OCI-LY1 (cell line): ENCODE measurements around the gene SREBF1.

Source experiments
- H2AFZ ChIP-seq: fragments of 200-600 bp; sonication (generic), shearing (Covaris generic); 2 replicates; pipeline ENCODE4 v1.6.0; 2014; ENCODE audit warnings: antibody characterized with exemption, mild to moderate bottlenecking, low read length
- H3F3A ChIP-seq: fragments of 200-600 bp; sonication (generic), shearing (Covaris generic); 2 replicates; pipeline ENCODE4 v1.6.0; 2014; ENCODE audit warnings: mild to moderate bottlenecking, antibody characterized with exemption, low read length, moderate library complexity; ENCODE audit not compliant: insufficient read depth
- H3K27ac ChIP-seq: fragments of 200-600 bp; sonication (generic); 2 replicates; pipeline ENCODE4 v1.5.1; 2014; ENCODE audit warnings: low read length, mixed run types, mild to moderate bottlenecking, low read depth; ENCODE audit not compliant: poor library complexity, severe bottlenecking
- H3K27me3 ChIP-seq: fragments of 200-600 bp; sonication (generic); 2 replicates; pipeline ENCODE4 v1.6.0; 2014; ENCODE audit warnings: antibody characterized with exemption, mild to moderate bottlenecking, low read length, moderate library complexity; ENCODE audit not compliant: insufficient read depth
- H3K36me3 ChIP-seq: fragments of 200-600 bp; sonication (generic); 2 replicates; pipeline ENCODE4 v1.6.1; 2014; ENCODE audit warnings: mild to moderate bottlenecking, antibody characterized with exemption, low read length, moderate library complexity, mixed read lengths; ENCODE audit not compliant: insufficient read depth
- H3K4me1 ChIP-seq: fragments of 200-600 bp; sonication (generic); 2 replicates; pipeline ENCODE4 v1.5.1; 2014; ENCODE audit warnings: mild to moderate bottlenecking, low read length, moderate library complexity; ENCODE audit not compliant: insufficient read depth, severe bottlenecking
- H3K4me2 ChIP-seq: fragments of 200-600 bp; sonication (generic), shearing (Covaris generic); 2 replicates; pipeline ENCODE4 v1.6.1; 2014; ENCODE audit warnings: low read length
- H3K4me3 ChIP-seq: fragments of 200-600 bp; sonication (generic); 2 replicates; pipeline ENCODE4 v1.5.1; 2014; ENCODE audit warnings: low read length, low read depth, mild to moderate bottlenecking, mixed read lengths; ENCODE audit not compliant: poor library complexity, severe bottlenecking
- H3K79me2 ChIP-seq: fragments of 200-600 bp; shearing (Covaris generic); 2 replicates; pipeline ENCODE4 v1.6.1; 2016; ENCODE audit warnings: mixed run types, low read length, mixed read lengths; ENCODE audit not compliant: insufficient read depth
- H3K9ac ChIP-seq: fragments of 200-600 bp; sonication (generic), shearing (Covaris generic); 2 replicates; pipeline ENCODE4 v1.6.1; 2014; ENCODE audit warnings: mild to moderate bottlenecking, low read length, mixed read lengths
- H3K9me2 ChIP-seq: fragments of 200-600 bp; sonication (generic), shearing (Covaris generic); 2 replicates; pipeline ENCODE4 v1.6.1; 2014; ENCODE audit warnings: low read depth, mild to moderate bottlenecking, low read length, mixed read lengths
- H3K9me3 ChIP-seq: fragments of 200-600 bp; shearing (Covaris generic); 2 replicates; pipeline ENCODE4 v1.6.1; 2014; ENCODE audit warnings: low read length, mixed read lengths
- H4K20me1 ChIP-seq: fragments of 200-600 bp; sonication (generic), shearing (Covaris generic); 2 replicates; pipeline ENCODE4 v1.6.0; 2016; ENCODE audit warnings: mild to moderate bottlenecking, low read length; ENCODE audit not compliant: insufficient read depth
- EZH2 ChIP-seq: fragments of 200-600 bp; sonication (generic), shearing (Covaris generic); IDR thresholded peaks from 2 replicates; pipeline ENCODE4 v1.8.0; 2017; ENCODE audit warnings: borderline replicate concordance, mixed run types, mild to moderate bottlenecking, antibody characterized with exemption, low read length, moderate library complexity, mixed read lengths
- TF ChIP-seq, protein P1 (sequence below): fragments of 200-600 bp; sonication (generic), shearing (Covaris generic); IDR thresholded peaks from 2 replicates; pipeline ENCODE4 v1.5.1; 2017; ENCODE audit warnings: mild to moderate bottlenecking, antibody characterized with exemption, low read length, moderate library complexity, mixed read lengths

Gene SREBF1

DNA sequence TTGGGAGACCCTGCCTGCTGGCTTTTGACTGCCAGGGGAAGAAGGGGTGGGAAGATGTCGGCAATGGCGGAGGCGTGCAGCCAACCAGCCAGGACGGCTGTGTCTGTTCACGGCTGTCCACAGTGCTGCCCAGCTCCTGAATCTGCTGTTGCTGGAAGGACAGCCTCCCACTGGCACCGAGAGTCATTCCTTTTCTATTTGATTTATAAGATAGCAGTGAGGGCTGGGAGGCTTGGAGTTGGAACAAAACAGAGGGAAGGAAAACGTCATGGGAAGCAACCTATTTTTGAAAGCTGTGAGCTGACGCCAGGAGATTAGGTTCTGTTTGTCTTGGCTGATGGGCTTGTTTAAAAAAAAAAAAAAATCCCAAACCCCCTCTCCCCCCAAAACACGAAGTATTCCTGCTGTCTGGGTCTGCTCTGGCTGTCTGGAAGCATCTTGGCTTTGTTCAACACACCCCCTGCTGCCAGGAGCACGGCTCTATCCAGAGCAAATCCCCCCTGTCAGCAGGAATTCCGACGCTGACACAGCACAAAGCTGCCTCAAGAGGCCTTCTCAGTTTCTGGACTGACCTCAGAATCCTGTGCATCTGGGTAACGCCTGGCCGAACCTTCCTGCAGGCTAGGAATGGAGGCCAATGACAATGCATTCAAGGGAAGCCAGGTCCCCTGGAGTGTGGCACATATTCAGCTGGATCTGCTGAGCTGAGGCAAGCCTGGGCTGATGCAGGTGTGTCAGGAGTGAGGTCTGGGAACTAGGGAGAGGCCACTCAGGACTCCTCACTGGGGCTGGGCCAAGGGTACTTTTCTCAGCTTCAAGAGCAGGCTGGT is 41.0 kb upstream of the SREBF1 start:
- no peaks in the 10 kb centered on the region for H3K9me3 ChIP-seq
- H3K4me2 ChIP-seq: no peak overlapping the region
- TF ChIP-seq, protein P1, sequence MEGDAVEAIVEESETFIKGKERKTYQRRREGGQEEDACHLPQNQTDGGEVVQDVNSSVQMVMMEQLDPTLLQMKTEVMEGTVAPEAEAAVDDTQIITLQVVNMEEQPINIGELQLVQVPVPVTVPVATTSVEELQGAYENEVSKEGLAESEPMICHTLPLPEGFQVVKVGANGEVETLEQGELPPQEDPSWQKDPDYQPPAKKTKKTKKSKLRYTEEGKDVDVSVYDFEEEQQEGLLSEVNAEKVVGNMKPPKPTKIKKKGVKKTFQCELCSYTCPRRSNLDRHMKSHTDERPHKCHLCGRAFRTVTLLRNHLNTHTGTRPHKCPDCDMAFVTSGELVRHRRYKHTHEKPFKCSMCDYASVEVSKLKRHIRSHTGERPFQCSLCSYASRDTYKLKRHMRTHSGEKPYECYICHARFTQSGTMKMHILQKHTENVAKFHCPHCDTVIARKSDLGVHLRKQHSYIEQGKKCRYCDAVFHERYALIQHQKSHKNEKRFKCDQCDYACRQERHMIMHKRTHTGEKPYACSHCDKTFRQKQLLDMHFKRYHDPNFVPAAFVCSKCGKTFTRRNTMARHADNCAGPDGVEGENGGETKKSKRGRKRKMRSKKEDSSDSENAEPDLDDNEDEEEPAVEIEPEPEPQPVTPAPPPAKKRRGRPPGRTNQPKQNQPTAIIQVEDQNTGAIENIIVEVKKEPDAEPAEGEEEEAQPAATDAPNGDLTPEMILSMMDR: no peak
- TF ChIP-seq EZH2: no peak
- H3F3A ChIP-seq: no peaks in the 10 kb centered on the region
- H3K79me2 ChIP-seq: no peaks in the 10 kb centered on the region
- no peak overlapping the region for H3K4me3 ChIP-seq
- H3K9me2 ChIP-seq: no peaks in the 10 kb centered on the region
- H2AFZ ChIP-seq: no peak overlapping the region
- no peaks in the 10 kb centered on the region for H4K20me1 ChIP-seq
- H3K36me3 ChIP-seq: no peaks in the 10 kb centered on the region; the same call in 1 of the 2 replicates
- H3K9ac ChIP-seq: no peak overlapping the region
- no peaks in the 10 kb centered on the region for H3K27me3 ChIP-seq
- H3K4me1 ChIP-seq: no peaks in the 10 kb centered on the region
- H3K27ac ChIP-seq: no peak overlapping the region

DNA sequence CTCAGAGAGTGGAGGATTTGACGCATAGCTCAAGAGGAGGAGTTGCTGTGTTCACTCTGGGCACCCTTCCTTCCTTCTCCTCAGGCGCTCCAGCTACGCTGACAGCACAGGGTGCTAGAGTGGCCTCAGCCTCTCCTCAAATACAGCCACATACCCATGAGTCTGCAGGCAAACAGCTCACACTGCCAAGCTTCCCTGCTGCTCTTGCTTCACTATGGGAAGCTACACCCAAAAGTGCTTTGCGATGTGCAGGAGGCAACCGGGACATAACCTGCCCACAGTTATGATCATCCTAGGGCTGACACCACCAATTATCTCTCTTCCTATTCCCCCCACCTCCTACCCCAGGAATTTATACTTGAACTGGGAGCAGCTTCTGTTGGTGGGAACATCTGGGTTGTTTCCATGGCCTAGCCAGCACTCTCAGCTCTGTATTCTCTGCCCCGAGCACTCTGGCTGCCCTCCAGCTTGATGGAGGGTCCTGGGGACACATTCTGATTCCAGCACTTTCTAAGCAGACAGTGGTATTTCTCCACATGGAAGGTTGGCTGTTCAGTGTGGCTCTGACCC is 40.3 kb upstream of the SREBF1 start:
- Histone ChIP-seq H3K9me2 (no peaks in the 10 kb centered on the region), H3K79me2 (no peaks in the 10 kb centered on the region), H3F3A (no peaks in the 10 kb centered on the region), H3K4me1 (no peaks in the 10 kb centered on the region), H3K27me3 (no peaks in the 10 kb centered on the region), H3K9me3 (no peaks in the 10 kb centered on the region), H3K9ac (no peak overlapping the region), H4K20me1 (no peaks in the 10 kb centered on the region), H3K27ac (no peak overlapping the region), H3K36me3 (no peaks in the 10 kb centered on the region; the same call in 1 of the 2 replicates), H2AFZ (no peak overlapping the region), H3K4me3 (no peak overlapping the region), H3K4me2 (no peak overlapping the region)
- TF ChIP-seq, protein P1: no peak
- TF ChIP-seq EZH2: no peak

DNA sequence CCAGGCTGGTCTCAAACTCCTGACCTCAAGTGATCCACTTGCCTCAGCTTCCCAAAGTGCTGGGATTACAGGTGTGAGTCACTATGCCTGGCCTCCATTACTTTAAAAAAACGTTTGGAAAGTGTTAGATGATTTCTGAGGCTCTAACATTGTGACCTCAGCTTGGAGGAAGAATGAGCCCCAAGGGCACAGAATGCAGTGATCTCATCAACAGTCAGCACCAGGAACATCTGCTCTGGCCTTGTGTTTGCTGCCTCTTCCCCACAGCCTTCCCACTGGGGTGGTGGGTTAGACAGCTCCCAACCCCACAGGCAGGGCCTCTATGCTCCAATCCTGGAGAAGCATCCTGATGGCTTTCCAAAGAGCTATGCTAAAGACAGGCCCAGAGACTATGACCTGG is 37.7 kb upstream of the SREBF1 start:
- Histone ChIP-seq H3K9me2 (no peaks in the 10 kb centered on the region), H3K4me2 (no peak overlapping the region), H3K9ac (no peak overlapping the region), H4K20me1 (no peaks in the 10 kb centered on the region), H3K4me3 (no peak overlapping the region), H3K36me3 (no peaks in the 10 kb centered on the region; the same call in 1 of the 2 replicates), H3K4me1 (no peaks in the 10 kb centered on the region), H3K79me2 (no peaks in the 10 kb centered on the region), H3K27ac (no peak overlapping the region), H3K27me3 (no peaks in the 10 kb centered on the region), H2AFZ (no peak overlapping the region), H3K9me3 (no peaks in the 10 kb centered on the region), H3F3A (no peaks in the 10 kb centered on the region)
- no peak for TF ChIP-seq EZH2
- TF ChIP-seq, protein P1: no peak
